Measurements from ENCODE around the gene NLRC3.

The NLRC3 gene

GRCh38 chr16:3597226-3597625 lies 20.0 kb upstream of the NLRC3 start:
- no peak for DNase-seq

GRCh38 chr16:3596101-3596861 lies 19.1 kb upstream of the NLRC3 start:
- no peak for DNase-seq

GRCh38 chr16:3595521-3596021 lies 18.4 kb upstream of the NLRC3 start:
- DNase-seq, result no peak

- DNase-seq, result no peak
These were observed 17.9 kb upstream of the NLRC3 start for GRCh38 chr16:3595110-3595486.

GRCh38 chr16:3594316-3595109 lies 17.3 kb upstream of the NLRC3 start:
- no peak for DNase-seq

- no peak for DNase-seq
These were observed 15.4 kb upstream of the NLRC3 start for GRCh38 chr16:3592559-3592958.

GRCh38 chr16:3591991-3592390 lies 14.8 kb upstream of the NLRC3 start:
- DNase-seq, result no peak

GRCh38 chr16:3591436-3591803 lies 14.2 kb upstream of the NLRC3 start:
- DNase-seq, result no peak

GRCh38 chr16:3590736-3591435 lies 13.7 kb upstream of the NLRC3 start:
- DNase-seq, result no peak

- DNase-seq, result no peak
These were observed 12.9 kb upstream of the NLRC3 start for GRCh38 chr16:3589991-3590701.

- DNase-seq, result no peak
These were observed 12.3 kb upstream of the NLRC3 start for GRCh38 chr16:3589441-3589921.

- no peak for DNase-seq
These were observed 11.8 kb upstream of the NLRC3 start for GRCh38 chr16:3589001-3589400.

GRCh38 chr16:3587547-3588110 lies 10.4 kb upstream of the NLRC3 start:
- no peak for DNase-seq

- DNase-seq, result no peak
These were observed 7.2 kb upstream of the NLRC3 start for GRCh38 chr16:3584412-3584811.

GRCh38 chr16:3583303-3584038 lies 6.3 kb upstream of the NLRC3 start:
- DNase-seq, result peak in 5 of 56 donors; percentile 7 to 25 (median 20)

- DNase-seq, result no peak
These were observed 5.3 kb upstream of the NLRC3 start for GRCh38 chr16:3582276-3583165.

- no peak for DNase-seq
These were observed 4.2 kb upstream of the NLRC3 start for GRCh38 chr16:3581392-3581791.

- peak in 7 of 56 donors; percentile 1 to 28 (median 9) for DNase-seq
These were observed 3.5 kb upstream of the NLRC3 start for GRCh38 chr16:3580686-3581085.

GRCh38 chr16:3580251-3580651 lies 3.0 kb upstream of the NLRC3 start:
- no peak for DNase-seq
